Naive B cell (primary cell): ENCODE measurements around the gene AK8. TPM values are rescaled to one million over a fixed set of nuclear protein-coding genes. Genes with fewer than 3 reads are reported as not detected.

Source experiments
- ATAC-seq, 2 donors: fragments of 150-1000 bp; cut with Tn5 transposase; 2 replicates each; pipeline ENCODE4 v1.10.0; 2021; ENCODE audit warnings: low read depth in 2 of 2, mild to moderate bottlenecking in 2 of 2, moderate library complexity in 2 of 2
- DNase-seq: peaks from one replicate; pipeline ENCODE4 v3.0.0; 2022
- H3K27ac Mint-ChIP-seq, 6 donors: one replicate each; pipeline ENCODE4 v1.8.0; 2020 to 2022; ENCODE audit warnings: mild to moderate bottlenecking in 6 of 6, mixed read lengths in 6 of 6, moderate library complexity in 5 of 6, inconsistent platforms in 2 of 6
- H3K27me3 Mint-ChIP-seq, 3 donors: one replicate each; pipeline ENCODE4 v1.8.0; 2021 to 2022; ENCODE audit warnings: mixed read lengths in 3 of 3, mild to moderate bottlenecking in 1 of 3
- H3K36me3 Mint-ChIP-seq, 2 donors: one replicate each; pipeline ENCODE4 v1.8.0; 2020 to 2022; ENCODE audit warnings: mixed read lengths in 2 of 2, inconsistent platforms in 1 of 2, mild to moderate bottlenecking in 1 of 2
- H3K4me1 Mint-ChIP-seq, 3 donors: one replicate each; pipeline ENCODE4 v1.8.0; 2020 to 2022; ENCODE audit warnings: mixed read lengths in 3 of 3, inconsistent platforms in 1 of 3, mild to moderate bottlenecking in 1 of 3, moderate library complexity in 1 of 3
- H3K4me3 Mint-ChIP-seq, 8 donors: one replicate each; pipeline ENCODE4 v1.8.0; 2020 to 2022; ENCODE audit warnings: mild to moderate bottlenecking in 8 of 8, mixed read lengths in 8 of 8, moderate library complexity in 8 of 8, inconsistent platforms in 2 of 8
- H3K9me3 Mint-ChIP-seq, 7 donors: one replicate each; pipeline ENCODE4 v1.8.0; 2020 to 2022; ENCODE audit warnings: mixed read lengths in 7 of 7, mild to moderate bottlenecking in 5 of 7, inconsistent platforms in 2 of 7, moderate library complexity in 1 of 7
- polyA plus RNA-seq, 6 donors: library from polyadenylated mRNA; unstranded; fragments of 300-500 nt; fragmentation: Illumina TruSeq; gene quantifications; one replicate each; pipeline ENCODE4 v1.2.3, GENCODE V29; 2021; ENCODE audit warnings: low read depth in 6 of 6

The AK8 gene
- polyA plus RNA-seq, 6 donors from 2014 or later, result 0.70 to 4.7 (median 1.5) TPM

- H3K27ac Mint-ChIP-seq, result no peak overlapping the region
- no peak overlapping the region for H3K4me3 Mint-ChIP-seq
- ATAC-seq (no peak), DNase-seq (no peak)
- peaks cover 7 to 11% of the 10 kb centered on the region in 2 donors for H3K36me3 Mint-ChIP-seq
- peaks cover 0 to 5% (median 0%) of the 10 kb centered on the region in 3 donors for H3K4me1 Mint-ChIP-seq
- H3K9me3 Mint-ChIP-seq, result peaks cover 0 to 15% (median 11%) of the 10 kb centered on the region in 7 donors
- H3K27me3 Mint-ChIP-seq, result peaks cover 10 to 56% (median 25%) of the 10 kb centered on the region in 3 donors
These were observed 86.3 kb downstream of the AK8 start for GRCh38 chr9:132791699-132792240.

GRCh38 chr9:132789719-132790118 is 88.4 kb downstream of the AK8 start:
- Mint-ChIP-seq H3K27ac (peak overlapping the region in 1 of 6 donors; percentile 58), H3K36me3 (peaks cover 7 to 11% of the 10 kb centered on the region in 2 donors), H3K4me3 (no peak overlapping the region), H3K27me3 (peaks cover 10 to 46% (median 22%) of the 10 kb centered on the region in 3 donors), H3K4me1 (peaks cover 0 to 5% (median 0%) of the 10 kb centered on the region in 3 donors), H3K9me3 (peaks cover 0 to 15% (median 11%) of the 10 kb centered on the region in 7 donors)
- no peak for ATAC-seq
- DNase-seq, result no peak

GRCh38 chr9:132788378-132788777 is 89.7 kb downstream of the AK8 start:
- Mint-ChIP-seq H3K9me3 (peaks cover 0 to 15% (median 11%) of the 10 kb centered on the region in 7 donors), H3K27ac (peak overlapping the region in 1 of 6 donors; percentile 64), H3K4me1 (peaks cover 0 to 5% (median 0%) of the 10 kb centered on the region in 3 donors), H3K4me3 (no peak overlapping the region), H3K36me3 (peaks cover 7 to 11% of the 10 kb centered on the region in 2 donors), H3K27me3 (peaks cover 12 to 46% (median 22%) of the 10 kb centered on the region in 3 donors)
- DNase-seq (no peak), ATAC-seq (no peak)

DNA sequence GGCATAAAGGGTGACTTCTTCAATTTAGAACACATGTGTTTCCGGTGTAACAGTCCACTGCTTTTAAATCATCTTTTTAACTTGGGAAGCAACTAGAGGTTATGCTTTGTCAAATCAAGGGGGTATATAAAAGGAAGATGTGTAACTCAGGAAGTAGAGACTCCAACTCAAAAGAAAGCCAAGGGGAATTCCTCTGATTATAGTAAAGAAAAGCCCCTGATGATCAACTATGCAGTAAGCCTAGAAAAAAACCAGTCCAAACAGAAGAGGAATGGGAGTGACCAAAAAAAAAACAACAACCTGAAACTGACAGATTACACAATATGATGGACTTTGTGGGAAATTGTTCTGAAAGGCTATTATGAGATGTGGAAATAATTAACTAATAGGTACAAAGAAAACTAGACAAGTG is 90.3 kb downstream of the AK8 start:
- Mint-ChIP-seq H3K36me3 (peaks cover 7 to 11% of the 10 kb centered on the region in 2 donors), H3K4me3 (no peak overlapping the region), H3K4me1 (peaks cover 0 to 5% (median 0%) of the 10 kb centered on the region in 3 donors), H3K27ac (peak overlapping the region in 3 of 6 donors; percentile 0 to 65 (median 64)), H3K9me3 (peaks cover 0 to 15% (median 11%) of the 10 kb centered on the region in 7 donors), H3K27me3 (peaks cover 12 to 42% (median 22%) of the 10 kb centered on the region in 3 donors)
- DNase-seq, result no peak
- ATAC-seq, result peak; percentile 64 to 80

DNA sequence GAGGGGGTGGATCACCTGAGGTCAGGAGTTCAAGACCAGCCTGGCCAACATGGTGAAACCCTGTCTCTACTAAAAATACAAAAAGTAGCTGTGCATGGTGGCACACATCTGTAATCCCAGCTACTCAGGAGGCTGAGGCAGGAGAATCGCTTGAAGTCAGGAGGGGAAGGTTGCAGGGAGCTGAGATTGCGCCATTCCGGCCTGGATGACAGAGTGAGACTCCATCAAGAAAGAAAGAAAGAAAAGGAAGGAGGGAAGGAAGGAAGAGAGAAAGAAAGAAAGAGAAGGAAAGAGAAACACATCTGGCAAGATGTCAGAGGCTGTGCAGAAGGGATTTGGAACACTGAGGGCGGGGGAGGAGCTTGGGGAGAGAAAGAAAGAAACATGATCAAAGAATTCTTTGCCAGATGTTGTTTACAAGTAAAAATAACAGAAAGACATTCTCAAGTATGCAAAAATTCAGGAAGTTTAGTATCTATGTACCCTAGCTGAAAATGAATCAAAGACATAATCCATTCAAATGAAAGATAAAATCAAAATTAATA is 93.7 kb downstream of the AK8 start:
- Mint-ChIP-seq H3K27me3 (peaks cover 30 to 64% (median 48%) of the 10 kb centered on the region in 3 donors), H3K9me3 (peaks cover 0 to 14% (median 11%) of the 10 kb centered on the region in 7 donors), H3K27ac (no peak overlapping the region), H3K36me3 (peaks cover 7 to 11% of the 10 kb centered on the region in 2 donors), H3K4me1 (peaks cover 5 to 9% (median 7%) of the 10 kb centered on the region in 3 donors), H3K4me3 (peak overlapping the region in 1 of 8 donors; percentile 66)
- no peak for DNase-seq
- no peak for ATAC-seq

DNA sequence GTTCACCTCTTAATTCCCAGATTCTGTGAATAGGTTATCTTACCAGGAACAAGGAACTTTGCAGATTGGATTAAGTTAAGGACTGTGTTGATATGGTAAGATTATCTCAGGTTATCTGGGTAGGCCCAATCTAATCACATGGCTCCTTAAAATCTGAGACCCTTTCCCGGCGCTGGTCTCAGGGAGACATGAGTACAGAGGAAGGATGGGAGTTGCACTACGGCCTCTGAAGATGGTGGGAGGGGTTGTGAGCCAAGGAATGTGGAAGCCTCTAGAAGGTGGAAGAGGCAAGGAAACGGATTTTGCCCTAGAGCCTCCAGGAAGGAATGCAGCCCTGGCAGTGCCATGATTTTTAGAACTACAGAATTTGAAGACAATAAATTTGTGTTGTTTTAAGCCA is 95.1 kb downstream of the AK8 start:
- peaks cover 31 to 60% (median 50%) of the 10 kb centered on the region in 3 donors for H3K27me3 Mint-ChIP-seq

GRCh38 chr9:132782037-132782436 is 96.0 kb downstream of the AK8 start:
- Mint-ChIP-seq H3K4me1 (peaks cover 4 to 7% (median 5%) of the 10 kb centered on the region in 3 donors), H3K36me3 (no peaks in the 10 kb centered on the region), H3K4me3 (no peak overlapping the region), H3K9me3 (no peaks in the 10 kb centered on the region), H3K27ac (no peak overlapping the region), H3K27me3 (peaks cover 30 to 53% (median 50%) of the 10 kb centered on the region in 3 donors)
- DNase-seq (no peak), ATAC-seq (no peak)

More for the DNA sequence above, 95.1 kb downstream of the AK8 start:
- Mint-ChIP-seq H3K36me3 (peaks cover 4% of the 10 kb centered on the region in 2 donors), H3K4me3 (no peak overlapping the region), H3K9me3 (peaks cover 0 to 6% (median 5%) of the 10 kb centered on the region in 7 donors), H3K27ac (no peak overlapping the region), H3K4me1 (peaks cover 5 to 9% (median 7%) of the 10 kb centered on the region in 3 donors)
- no peak for DNase-seq
- ATAC-seq, result no peak

DNA sequence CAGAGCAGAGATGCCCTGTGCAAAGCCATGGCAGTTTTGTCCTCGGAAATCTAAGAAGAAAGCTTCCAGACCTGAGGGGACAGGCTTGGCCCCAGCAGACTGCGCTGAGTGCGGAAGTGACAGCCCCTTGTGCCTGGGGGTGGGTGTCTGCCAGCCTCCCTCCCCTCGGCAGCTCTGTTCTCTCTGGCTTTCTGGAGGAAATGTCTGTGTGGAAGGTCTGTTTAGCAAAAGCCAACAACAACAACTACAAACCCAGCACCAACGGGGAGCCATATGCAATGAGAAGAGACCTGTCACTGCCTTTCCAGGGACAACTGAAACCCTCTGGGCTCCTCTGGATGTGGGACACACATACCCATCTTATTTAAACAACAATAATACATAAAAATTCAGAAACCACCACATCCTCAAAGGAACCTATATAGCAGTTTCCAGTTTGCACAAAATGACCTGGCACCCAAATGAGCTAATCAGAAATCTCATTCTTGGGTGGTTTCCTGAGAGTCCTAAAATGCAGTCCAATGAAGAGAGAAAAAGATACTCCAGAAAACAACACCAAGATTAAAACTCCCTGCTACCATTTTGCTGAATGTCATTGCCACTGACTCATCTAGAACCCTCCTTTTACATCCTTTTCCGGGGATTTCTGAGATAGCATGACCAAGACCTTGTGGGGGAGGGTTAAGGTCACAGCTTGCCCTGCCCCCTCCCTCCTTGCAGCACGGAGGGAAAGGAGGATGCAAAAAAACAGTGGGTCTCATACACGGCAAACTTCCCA is 97.7 kb downstream of the AK8 start:
- peaks cover 4 to 7% (median 5%) of the 10 kb centered on the region in 3 donors for H3K4me1 Mint-ChIP-seq
- DNase-seq (no peak), ATAC-seq (no peak)
- H3K27me3 Mint-ChIP-seq, result peaks cover 30 to 48% (median 44%) of the 10 kb centered on the region in 3 donors
- H3K36me3 Mint-ChIP-seq, result no peaks in the 10 kb centered on the region
- no peak overlapping the region for H3K4me3 Mint-ChIP-seq
- H3K9me3 Mint-ChIP-seq, result no peaks in the 10 kb centered on the region
- H3K27ac Mint-ChIP-seq, result no peak overlapping the region

DNA sequence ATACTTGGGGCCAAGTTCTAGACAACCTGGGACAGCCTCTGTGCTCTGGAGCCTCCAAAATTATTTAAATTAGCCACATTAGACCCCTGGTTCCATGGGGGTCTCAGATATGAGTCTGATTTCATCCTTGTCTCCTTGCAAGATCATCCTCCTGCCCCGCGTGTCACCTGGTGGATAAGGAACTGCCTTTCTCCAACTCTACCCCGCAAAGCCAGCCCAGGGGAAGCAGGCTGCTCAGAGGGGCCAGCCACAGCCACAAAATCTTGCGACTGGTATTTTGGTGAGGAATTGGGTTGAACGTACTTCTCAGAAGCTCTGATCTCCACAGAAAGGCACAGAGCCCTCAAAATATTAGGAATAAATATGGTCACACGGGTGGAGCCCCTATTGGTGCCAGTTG is 101.2 kb downstream of the AK8 start:
- Mint-ChIP-seq H3K27ac (no peak overlapping the region), H3K9me3 (peaks cover 0 to under 1% (median 0%) of the 10 kb centered on the region in 7 donors), H3K4me3 (no peak overlapping the region), H3K36me3 (no peaks in the 10 kb centered on the region), H3K27me3 (peaks cover 21 to 31% (median 22%) of the 10 kb centered on the region in 3 donors), H3K4me1 (peaks cover 4 to 12% (median 5%) of the 10 kb centered on the region in 3 donors)
- no peak for DNase-seq
- no peak for ATAC-seq

- peaks cover 4 to 12% (median 5%) of the 10 kb centered on the region in 3 donors for H3K4me1 Mint-ChIP-seq
- peak overlapping the region in 1 of 6 donors; percentile 48 for H3K27ac Mint-ChIP-seq
- peaks cover 17 to 27% (median 19%) of the 10 kb centered on the region in 3 donors for H3K27me3 Mint-ChIP-seq
- H3K36me3 Mint-ChIP-seq, result no peaks in the 10 kb centered on the region
- no peak overlapping the region for H3K4me3 Mint-ChIP-seq
- ATAC-seq (no peak), DNase-seq (no peak)
- peaks cover 0 to 4% (median 0%) of the 10 kb centered on the region in 7 donors for H3K9me3 Mint-ChIP-seq
These were observed 101.8 kb downstream of the AK8 start for GRCh38 chr9:132776268-132776667.

- peaks cover 4 to 12% (median 5%) of the 10 kb centered on the region in 3 donors for H3K4me1 Mint-ChIP-seq
- H3K27ac Mint-ChIP-seq, result peak overlapping the region in 1 of 6 donors; percentile 48
- ATAC-seq (no peak), DNase-seq (no peak)
- H3K27me3 Mint-ChIP-seq, result peaks cover 14 to 23% (median 18%) of the 10 kb centered on the region in 3 donors
- no peak overlapping the region for H3K4me3 Mint-ChIP-seq
- H3K9me3 Mint-ChIP-seq, result peaks cover 0 to 4% (median 0%) of the 10 kb centered on the region in 7 donors
- H3K36me3 Mint-ChIP-seq, result no peaks in the 10 kb centered on the region
These were observed 102.4 kb downstream of the AK8 start for GRCh38 chr9:132775720-132776119.

DNA sequence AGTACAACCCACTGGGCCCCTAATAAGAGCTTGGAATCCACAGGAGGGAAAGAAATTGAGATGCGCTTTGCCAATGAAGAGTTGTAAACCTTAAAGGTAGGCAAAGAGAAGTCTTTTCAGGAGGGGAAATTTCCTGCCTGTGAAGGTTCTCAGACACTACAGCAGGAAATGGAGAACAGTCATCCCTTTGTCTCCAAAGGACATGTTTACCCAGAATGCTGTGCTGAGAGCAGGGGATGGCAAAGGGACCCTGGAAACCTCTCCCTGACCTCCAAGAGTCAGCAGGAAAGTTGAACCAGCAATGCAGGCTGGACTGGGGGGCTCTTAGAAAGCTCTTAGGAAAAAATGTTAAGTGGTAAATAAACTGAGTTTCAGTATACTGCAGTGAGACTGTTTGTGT is 103.2 kb downstream of the AK8 start:
- Mint-ChIP-seq H3K36me3 (no peaks in the 10 kb centered on the region), H3K4me3 (peak overlapping the region in 1 of 8 donors; percentile 45), H3K27me3 (peaks cover 6 to 15% (median 10%) of the 10 kb centered on the region in 3 donors), H3K27ac (no peak overlapping the region), H3K9me3 (peaks cover 0 to 4% (median 0%) of the 10 kb centered on the region in 7 donors), H3K4me1 (peaks cover 4 to 9% (median 5%) of the 10 kb centered on the region in 3 donors)
- ATAC-seq (no peak), DNase-seq (no peak)

DNA sequence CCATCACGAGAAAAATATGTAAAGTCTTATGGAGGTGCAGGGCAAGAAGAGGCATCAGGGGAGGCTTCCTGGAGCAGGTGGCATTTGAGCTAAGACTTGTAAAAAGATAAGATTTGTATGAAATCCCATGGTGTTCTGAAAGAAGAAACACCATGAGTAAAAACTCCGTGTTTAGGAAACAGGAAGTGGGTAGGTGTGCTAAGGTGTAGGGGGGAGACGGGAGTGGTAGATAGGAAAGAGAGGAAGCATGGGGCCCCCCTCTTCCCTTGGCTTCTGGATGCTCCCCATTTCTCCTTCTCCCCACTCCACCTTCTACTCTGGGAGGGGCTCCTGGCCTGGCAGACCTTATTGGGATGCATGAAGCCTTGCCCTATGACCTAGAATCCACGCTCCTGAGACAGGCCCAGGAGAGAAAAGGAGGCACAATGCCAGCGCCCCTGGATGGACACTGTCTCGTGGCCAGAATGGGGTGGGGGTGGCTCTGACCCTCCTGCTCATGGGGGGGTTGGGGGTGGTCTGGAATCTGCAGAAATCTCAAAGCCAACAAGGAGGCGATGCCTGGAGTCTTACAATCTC is 104.2 kb downstream of the AK8 start:
- Mint-ChIP-seq H3K4me1 (peaks cover 9 to 12% (median 10%) of the 10 kb centered on the region in 3 donors), H3K36me3 (no peaks in the 10 kb centered on the region), H3K27me3 (peaks cover 0 to 8% (median 4%) of the 10 kb centered on the region in 3 donors), H3K9me3 (peaks cover 0 to 4% (median 0%) of the 10 kb centered on the region in 7 donors), H3K4me3 (peak overlapping the region in 1 of 8 donors; percentile 98), H3K27ac (no peak overlapping the region)
- no peak for ATAC-seq
- no peak for DNase-seq
